ENCODE data around the gene NPW. TPM values are rescaled to one million over a fixed set of nuclear protein-coding genes. Genes with fewer than 3 reads are reported as not detected.
A peak's percentile ranks its signal among the peaks of the same experiment; 100 is the strongest.

NPW gene
- total and polyA plus RNA-seq, 9 of the 15 experiments (the other 6 are each of a cell fraction or from before 2014, with no cell fraction given), result 0.14 to 4.0 (median 2.6) TPM; not detected in 4

DNA sequence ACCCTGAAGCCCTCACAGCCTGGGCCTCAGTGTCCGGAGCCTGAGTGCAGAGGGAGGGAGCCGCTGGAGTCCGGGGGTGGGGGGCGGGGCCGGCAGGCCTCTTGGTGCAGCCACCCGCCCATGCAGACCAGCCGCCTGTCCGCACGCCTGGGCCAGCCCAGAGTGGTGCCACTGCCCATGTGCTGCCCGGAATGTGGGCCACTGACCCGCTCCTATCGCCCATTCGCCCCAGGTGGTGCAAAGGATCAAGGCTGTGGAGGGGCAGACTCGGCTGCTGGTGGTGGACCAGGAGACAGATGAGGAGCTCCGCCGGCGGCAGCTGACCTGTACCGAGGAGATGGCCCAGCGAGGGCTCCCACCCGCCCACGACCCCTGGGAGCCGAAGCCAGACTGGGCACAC is 9.8 kb downstream of the NPW start:
- DNase-seq (ENCODE audit: extremely low read depth in 1 of 4, low spot score in 3 of 4), result no peak
- 0 out of 2 replicates have a peak, but pooled peaks cover 7% of the 10 kb centered on the region for H4K20me1 ChIP-seq (replicated peaks; ENCODE audit: control insufficient read depth, insufficient read depth, low read length)
- in situ Hi-C loops (cut with MboI), result no loop called here
- no CpG with 5 or more reads among the region's 22 CpGs for WGBS (ENCODE audit: insufficient coverage, low coverage, missing lambda C conversion rate)
- H3K36me3 ChIP-seq (ENCODE audit: control insufficient read depth, insufficient read depth, low read length), result peaks cover 7% of the 10 kb centered on the region; the same call in 1 of the 3 replicates
- peak overlapping the region in 1 of 2 experiments; percentile 71; a peak in 2 of 4 replicates for H3K9ac ChIP-seq (ENCODE audit: insufficient read depth in 1 of 2, low read depth in 2 of 2, low read length in 2 of 2)
- peaks cover 3% of the 10 kb centered on the region for H3K9me1 ChIP-seq (ENCODE audit: control insufficient read depth, insufficient read depth, low read length)
- ChIA-PET POLR2A (interaction anchor here (0.8 to 1.5 kb wide), 2 partner anchors 12 to 126 kb away, joined by 3 to 6 read pairs; partner anchors contain the start of gene TRAF7), CTCF (ENCODE audit: low intra/inter-chr PET ratio) (no interaction called here)
- intact Hi-C loops (cut with micrococcal nuclease), result no loop called here
- no peaks in the 10 kb centered on the region for H3K27me3 ChIP-seq (ENCODE audit: control insufficient read depth in 2 of 2, insufficient read depth in 2 of 2, low read length in 2 of 2)
- peaks cover 21% of the 10 kb centered on the region for H3K79me2 ChIP-seq (ENCODE audit: control insufficient read depth, insufficient read depth, low read length)
- no peak for FAIRE-seq
- no peak overlapping the region for H3K4me3 ChIP-seq
- no peak overlapping the region for H2AFZ ChIP-seq (ENCODE audit: low read depth, low read length)
- no peak overlapping the region for H3K4me2 ChIP-seq (ENCODE audit: insufficient read depth, low read length)
- H3K27ac ChIP-seq (ENCODE audit: extremely low read depth, low read depth, low read length), result no peak overlapping the region
- peak; percentile 67 for TF ChIP-seq EGR1 (conservative IDR thresholded peaks at IDR 0.05)
- no peak for TF ChIP-seq ZNF561 (CRISPR knock-in tag; conservative IDR thresholded peaks at IDR 0.05)
- BruUV-seq (replicated peaks), result no TSS peak
- no peak for ATAC-seq
- no peaks in the 10 kb centered on the region for H3K9me3 ChIP-seq (replicated peaks; ENCODE audit: control insufficient read depth, insufficient read depth, low read depth, low read length)
- H3K4me1 ChIP-seq (replicated peaks in 1 of 2; ENCODE audit: control insufficient read depth in 2 of 2, insufficient read depth in 2 of 2, low read length in 2 of 2), result peaks cover 25 to 83% of the 10 kb centered on the region in 2 experiments

DNA sequence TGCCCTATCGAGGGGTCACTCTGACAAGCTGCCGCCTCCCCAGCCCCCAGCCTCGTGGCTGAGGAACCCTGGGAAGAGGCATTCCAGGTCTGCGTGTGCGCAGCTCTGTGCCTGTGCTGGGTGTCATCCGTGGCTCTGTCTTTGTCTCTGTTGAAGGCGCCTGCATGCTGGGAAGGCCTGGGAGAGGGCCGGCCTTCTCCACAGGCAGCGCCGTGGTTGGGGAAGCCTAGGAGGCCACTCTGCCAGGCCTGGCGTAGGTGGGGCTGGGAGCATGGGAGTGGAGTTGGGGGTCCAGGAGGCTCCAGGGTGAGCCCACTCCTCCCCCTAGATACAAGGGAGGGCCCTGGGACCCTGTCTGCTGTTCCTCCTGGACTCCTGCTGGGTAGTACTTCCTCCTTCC is 10.5 kb downstream of the NPW start:
- Histone ChIP-seq H3K27me3 (ENCODE audit: control insufficient read depth in 2 of 2, insufficient read depth in 2 of 2, low read length in 2 of 2) (no peaks in the 10 kb centered on the region), H3K9me3 (replicated peaks; ENCODE audit: control insufficient read depth, insufficient read depth, low read depth, low read length) (no peaks in the 10 kb centered on the region), H3K79me2 (ENCODE audit: control insufficient read depth, insufficient read depth, low read length) (peaks cover 25% of the 10 kb centered on the region), H3K4me3 (no peak overlapping the region), H3K27ac (ENCODE audit: extremely low read depth, low read depth, low read length) (no peak overlapping the region), H3K4me1 (replicated peaks in 1 of 2; ENCODE audit: control insufficient read depth in 2 of 2, insufficient read depth in 2 of 2, low read length in 2 of 2) (peaks cover 25 to 86% of the 10 kb centered on the region in 2 experiments), H3K9me1 (ENCODE audit: control insufficient read depth, insufficient read depth, low read length) (peaks cover 3% of the 10 kb centered on the region), H3K9ac (ENCODE audit: insufficient read depth in 1 of 2, low read depth in 2 of 2, low read length in 2 of 2) (peak overlapping the region in 1 of 2 experiments; percentile 55; a peak in 1 of 4 replicates), H3K36me3 (ENCODE audit: control insufficient read depth, insufficient read depth, low read length) (peaks cover 7% of the 10 kb centered on the region; the same call in 1 of the 3 replicates), H2AFZ (ENCODE audit: low read depth, low read length) (no peak overlapping the region), H4K20me1 (replicated peaks; ENCODE audit: control insufficient read depth, insufficient read depth, low read length) (0 out of 2 replicates have a peak, but pooled peaks cover 7% of the 10 kb centered on the region), H3K4me2 (ENCODE audit: insufficient read depth, low read length) (no peak overlapping the region)
- TF ChIP-seq, protein P1, sequence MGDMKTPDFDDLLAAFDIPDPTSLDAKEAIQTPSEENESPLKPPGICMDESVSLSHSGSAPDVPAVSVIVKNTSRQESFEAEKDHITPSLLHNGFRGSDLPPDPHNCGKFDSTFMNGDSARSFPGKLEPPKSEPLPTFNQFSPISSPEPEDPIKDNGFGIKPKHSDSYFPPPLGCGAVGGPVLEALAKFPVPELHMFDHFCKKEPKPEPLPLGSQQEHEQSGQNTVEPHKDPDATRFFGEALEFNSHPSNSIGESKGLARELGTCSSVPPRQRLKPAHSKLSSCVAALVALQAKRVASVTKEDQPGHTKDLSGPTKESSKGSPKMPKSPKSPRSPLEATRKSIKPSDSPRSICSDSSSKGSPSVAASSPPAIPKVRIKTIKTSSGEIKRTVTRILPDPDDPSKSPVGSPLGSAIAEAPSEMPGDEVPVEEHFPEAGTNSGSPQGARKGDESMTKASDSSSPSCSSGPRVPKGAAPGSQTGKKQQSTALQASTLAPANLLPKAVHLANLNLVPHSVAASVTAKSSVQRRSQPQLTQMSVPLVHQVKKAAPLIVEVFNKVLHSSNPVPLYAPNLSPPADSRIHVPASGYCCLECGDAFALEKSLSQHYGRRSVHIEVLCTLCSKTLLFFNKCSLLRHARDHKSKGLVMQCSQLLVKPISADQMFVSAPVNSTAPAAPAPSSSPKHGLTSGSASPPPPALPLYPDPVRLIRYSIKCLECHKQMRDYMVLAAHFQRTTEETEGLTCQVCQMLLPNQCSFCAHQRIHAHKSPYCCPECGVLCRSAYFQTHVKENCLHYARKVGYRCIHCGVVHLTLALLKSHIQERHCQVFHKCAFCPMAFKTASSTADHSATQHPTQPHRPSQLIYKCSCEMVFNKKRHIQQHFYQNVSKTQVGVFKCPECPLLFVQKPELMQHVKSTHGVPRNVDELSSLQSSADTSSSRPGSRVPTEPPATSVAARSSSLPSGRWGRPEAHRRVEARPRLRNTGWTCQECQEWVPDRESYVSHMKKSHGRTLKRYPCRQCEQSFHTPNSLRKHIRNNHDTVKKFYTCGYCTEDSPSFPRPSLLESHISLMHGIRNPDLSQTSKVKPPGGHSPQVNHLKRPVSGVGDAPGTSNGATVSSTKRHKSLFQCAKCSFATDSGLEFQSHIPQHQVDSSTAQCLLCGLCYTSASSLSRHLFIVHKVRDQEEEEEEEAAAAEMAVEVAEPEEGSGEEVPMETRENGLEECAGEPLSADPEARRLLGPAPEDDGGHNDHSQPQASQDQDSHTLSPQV (IDR thresholded peaks at IDR 0.05), result no peak
- TF ChIP-seq, protein P2, sequence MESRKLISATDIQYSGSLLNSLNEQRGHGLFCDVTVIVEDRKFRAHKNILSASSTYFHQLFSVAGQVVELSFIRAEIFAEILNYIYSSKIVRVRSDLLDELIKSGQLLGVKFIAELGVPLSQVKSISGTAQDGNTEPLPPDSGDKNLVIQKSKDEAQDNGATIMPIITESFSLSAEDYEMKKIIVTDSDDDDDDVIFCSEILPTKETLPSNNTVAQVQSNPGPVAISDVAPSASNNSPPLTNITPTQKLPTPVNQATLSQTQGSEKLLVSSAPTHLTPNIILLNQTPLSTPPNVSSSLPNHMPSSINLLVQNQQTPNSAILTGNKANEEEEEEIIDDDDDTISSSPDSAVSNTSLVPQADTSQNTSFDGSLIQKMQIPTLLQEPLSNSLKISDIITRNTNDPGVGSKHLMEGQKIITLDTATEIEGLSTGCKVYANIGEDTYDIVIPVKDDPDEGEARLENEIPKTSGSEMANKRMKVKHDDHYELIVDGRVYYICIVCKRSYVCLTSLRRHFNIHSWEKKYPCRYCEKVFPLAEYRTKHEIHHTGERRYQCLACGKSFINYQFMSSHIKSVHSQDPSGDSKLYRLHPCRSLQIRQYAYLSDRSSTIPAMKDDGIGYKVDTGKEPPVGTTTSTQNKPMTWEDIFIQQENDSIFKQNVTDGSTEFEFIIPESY (CRISPR knock-in tag; IDR thresholded peaks at IDR 0.05), result peak; percentile 98
- ChIA-PET POLR2A (interaction anchor here (0.6 to 1.5 kb wide), 3 partner anchors 11 to 125 kb away, joined by 3 to 6 read pairs (median 3); partner anchors contain the start of gene TRAF7), CTCF (ENCODE audit: low intra/inter-chr PET ratio) (no interaction called here)
- in situ Hi-C loops (cut with MboI) (no loop called here), intact Hi-C loops (cut with micrococcal nuclease) (no loop called here)
- BruUV-seq (replicated peaks), result no TSS peak
- 78% methylated on average over 11 of the region's 11 CpGs for whole genome bisulfite sequencing (ENCODE audit: insufficient coverage, low coverage, missing lambda C conversion rate)
- DNase-seq (ENCODE audit: extremely low read depth in 1 of 4, low spot score in 3 of 4) (no peak), ATAC-seq (no peak), FAIRE-seq (no peak)

All from K562 (cell line).